ENCODE data around the gene FGD2. TPM values are rescaled to one million over a fixed set of nuclear protein-coding genes. Genes with fewer than 3 reads are reported as not detected.

FGD2 gene
- total RNA-seq, 4 donors from 2014 or later: 14.9 to 25.8 (median 23.1) TPM

- intact Hi-C loops (cut with DNase I): loop anchor here (5.0 kb wide), 1 partner anchor 36 kb away; no protein-coding TSS in a partner anchor
- no peak for DNase-seq
- Histone ChIP-seq H3K4me1 (peaks cover 44 to 64% of the 10 kb centered on the region in 2 donors), H3K27me3 (no peaks in the 10 kb centered on the region), H3K9me3 (no peaks in the 10 kb centered on the region), H3K4me3 (replicated peaks in 1 of 3) (no peak overlapping the region), H3K36me3 (peaks cover 51 to 64% of the 10 kb centered on the region in 2 donors), H3K27ac (peak overlapping the region in 2 of 3 donors; percentile 27 to 39)
- TF ChIP-seq POLR2A (IDR thresholded peaks at IDR 0.05): no peak
- 89 to 96% methylated on average over 7 of the region's 7 CpGs for WGBS, 2 donors
These were observed 28.9 kb upstream of the FGD2 start for GRCh38 chr6:36976509-36976908.

DNA sequence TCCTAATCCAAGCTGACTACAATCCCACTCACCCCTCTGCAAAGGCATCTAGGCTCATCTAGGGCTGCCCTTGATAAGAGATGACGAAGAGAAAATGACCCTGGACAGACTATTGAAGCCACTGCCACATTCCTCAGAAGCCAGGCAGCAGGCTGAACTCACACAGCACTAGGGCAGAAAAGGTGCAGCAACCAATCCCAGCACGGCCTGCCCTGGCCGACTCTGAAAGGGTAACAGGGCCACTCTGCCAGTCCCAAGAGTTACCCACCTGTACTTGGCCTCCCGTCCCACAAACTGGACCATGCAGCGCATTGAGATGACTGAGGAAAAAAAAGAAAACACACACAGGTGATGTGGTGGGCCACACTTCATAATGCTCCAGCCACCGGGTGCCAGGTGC lies 28.5 kb upstream of the FGD2 start:
- Histone ChIP-seq H3K27me3 (no peaks in the 10 kb centered on the region), H3K36me3 (peaks cover 50 to 60% of the 10 kb centered on the region in 2 donors), H3K27ac (peak overlapping the region in 1 of 3 donors; percentile 39), H3K4me1 (peaks cover 44 to 64% of the 10 kb centered on the region in 2 donors), H3K4me3 (replicated peaks in 1 of 3) (no peak overlapping the region), H3K9me3 (no peaks in the 10 kb centered on the region)
- WGBS, 2 donors: 92 to 93% methylated on average over 6 of the region's 6 CpGs
- no peak for DNase-seq
- intact Hi-C loops (cut with DNase I): loop anchor here (5.0 kb wide), 1 partner anchor 35 kb away; no protein-coding TSS in a partner anchor
- TF ChIP-seq POLR2A (IDR thresholded peaks at IDR 0.05): no peak
- no peak for TF ChIP-seq CTCF (IDR thresholded peaks at IDR 0.05)

DNA sequence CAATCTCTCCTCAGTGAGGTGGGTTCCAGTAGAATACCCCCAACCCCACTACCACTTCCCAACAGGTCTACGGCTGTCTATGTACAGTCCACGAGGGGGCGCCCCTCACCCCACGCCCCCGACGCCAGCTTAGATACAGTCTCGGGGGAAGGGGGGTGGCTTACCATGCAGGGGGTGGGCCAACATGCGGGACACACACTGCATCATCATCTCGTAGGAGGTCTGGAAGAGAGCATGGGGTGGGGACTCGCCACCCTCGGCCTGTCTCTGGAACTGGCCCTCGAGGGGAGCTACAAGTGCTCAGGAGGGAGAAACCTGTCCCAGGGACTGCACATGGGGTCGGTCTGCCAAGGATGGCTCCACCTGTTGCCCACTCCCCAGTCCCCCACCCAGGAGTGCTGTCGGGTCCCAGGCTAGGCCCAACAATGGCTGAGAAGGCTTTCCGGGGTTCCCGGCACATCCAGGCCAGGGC lies 27.9 kb upstream of the FGD2 start:
- WGBS, 2 donors: 87 to 93% methylated on average over 6 to 14 of the region's 16 CpGs
- peak in 1 of 6 experiments; percentile 22 for TF ChIP-seq CTCF (IDR thresholded peaks at IDR 0.05)
- no peak for TF ChIP-seq POLR2A (IDR thresholded peaks at IDR 0.05)
- peaks cover 44 to 64% of the 10 kb centered on the region in 2 donors for H3K4me1 ChIP-seq
- H3K27ac ChIP-seq: peak overlapping the region in 2 of 3 donors; percentile 42 to 83
- no peaks in the 10 kb centered on the region for H3K9me3 ChIP-seq
- intact Hi-C loops (cut with DNase I): loop anchor here (5.0 kb wide), 1 partner anchor 35 kb away; no protein-coding TSS in a partner anchor
- no peaks in the 10 kb centered on the region for H3K27me3 ChIP-seq
- H3K36me3 ChIP-seq: peaks cover 50 to 54% of the 10 kb centered on the region in 2 donors
- H3K4me3 ChIP-seq (replicated peaks in 1 of 3): no peak overlapping the region
- no peak for DNase-seq

GRCh38 chr6:36978421-36979346 lies 26.8 kb upstream of the FGD2 start:
- Histone ChIP-seq H3K4me1 (peaks cover 43 to 64% of the 10 kb centered on the region in 2 donors), H3K9me3 (no peaks in the 10 kb centered on the region), H3K4me3 (replicated peaks in 1 of 3) (no peak overlapping the region), H3K27me3 (no peaks in the 10 kb centered on the region), H3K36me3 (peaks cover 45 to 48% of the 10 kb centered on the region in 2 donors), H3K27ac (peak overlapping the region in 2 of 3 donors; percentile 67 to 83)
- TF ChIP-seq CTCF (IDR thresholded peaks at IDR 0.05): no peak
- TF ChIP-seq POLR2A (IDR thresholded peaks at IDR 0.05): no peak
- DNase-seq: no peak
- intact Hi-C loops (cut with DNase I): loop anchor here (5.0 kb wide), 1 partner anchor 34 kb away; no protein-coding TSS in a partner anchor
- 86 to 88% methylated on average over 10 to 11 of the region's 11 CpGs for WGBS, 2 donors

GRCh38 chr6:36979347-36979742 lies 26.1 kb upstream of the FGD2 start:
- Histone ChIP-seq H3K27ac (peak overlapping the region in 2 of 3 donors; percentile 67 to 83), H3K4me3 (replicated peaks in 1 of 3) (no peak overlapping the region), H3K27me3 (no peaks in the 10 kb centered on the region), H3K9me3 (no peaks in the 10 kb centered on the region), H3K36me3 (peaks cover 38 to 41% of the 10 kb centered on the region in 2 donors), H3K4me1 (peaks cover 43 to 66% of the 10 kb centered on the region in 2 donors)
- intact Hi-C loops (cut with DNase I): loop anchor here (5.0 kb wide), 1 partner anchor 33 kb away; no protein-coding TSS in a partner anchor
- peak; percentile 65 to 69 for DNase-seq
- TF ChIP-seq POLR2A (IDR thresholded peaks at IDR 0.05): no peak
- peak in 4 of 6 experiments; percentile 42 to 78 (median 68) for TF ChIP-seq CTCF (IDR thresholded peaks at IDR 0.05)
- 37 to 42% methylated on average over 4 of the region's 4 CpGs for WGBS, 2 donors
